ENCODE data around the gene CHCHD10.

GRCh38 chr22:23742505-23743264, 25.1 kb downstream of the CHCHD10 start:
- TF ChIP-seq RFX5 (IDR thresholded peaks at IDR 0.05) (no peak), EHMT2 (IDR thresholded peaks at IDR 0.05; ENCODE audit: low read depth) (no peak), REST (IDR thresholded peaks at IDR 0.05) (no peak), POLR2AphosphoS2 (conservative IDR thresholded peaks at IDR 0.05; ENCODE audit: low read length) (no peak), CTCF (IDR thresholded peaks at IDR 0.05) (no peak), TFCP2L1 (CRISPR knock-in tag; IDR thresholded peaks at IDR 0.05) (no peak), GATA3 (IDR thresholded peaks at IDR 0.05; ENCODE audit: borderline replicate concordance) (no peak), PHF8 (IDR thresholded peaks at IDR 0.05; ENCODE audit: borderline replicate concordance, low read depth) (no peak)
- TF ChIP-seq, protein P1, sequence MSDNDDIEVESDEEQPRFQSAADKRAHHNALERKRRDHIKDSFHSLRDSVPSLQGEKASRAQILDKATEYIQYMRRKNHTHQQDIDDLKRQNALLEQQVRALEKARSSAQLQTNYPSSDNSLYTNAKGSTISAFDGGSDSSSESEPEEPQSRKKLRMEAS (IDR thresholded peaks at IDR 0.05), result no peak
